Measurements from ENCODE around the gene CCDC40.
A peak's percentile ranks its signal among the peaks of the same experiment; 100 is the strongest.
"Not testable (repeated sequence)": the region's sequence is repeated elsewhere in the genome, so short reads cannot be mapped to it uniquely, and the experiment has no call there.

CCDC40 gene

GRCh38 chr17:80086616-80087015, 50.2 kb downstream of the CCDC40 start:
- DNase-seq: no peak

GRCh38 chr17:80087346-80088265, 51.2 kb downstream of the CCDC40 start:
- DNase-seq: no peak

- no peak for DNase-seq
These were observed 53.3 kb downstream of the CCDC40 start for GRCh38 chr17:80089762-80090161.

- DNase-seq: not testable (repeated sequence)
These were observed 53.7 kb downstream of the CCDC40 start for GRCh38 chr17:80090164-80090563.

GRCh38 chr17:80091376-80091775, 54.9 kb downstream of the CCDC40 start:
- DNase-seq: no peak

GRCh38 chr17:80092959-80093358, 56.5 kb downstream of the CCDC40 start:
- DNase-seq: no peak

GRCh38 chr17:80095038-80095843, 58.8 kb downstream of the CCDC40 start:
- DNase-seq: no peak

- DNase-seq: no peak
These were observed 59.5 kb downstream of the CCDC40 start for GRCh38 chr17:80095844-80096475.

- DNase-seq: no peak
These were observed 60.1 kb downstream of the CCDC40 start for GRCh38 chr17:80096561-80097021.

- no peak for DNase-seq
These were observed 60.7 kb downstream of the CCDC40 start for GRCh38 chr17:80097127-80097621.

GRCh38 chr17:80097844-80098691, 61.6 kb downstream of the CCDC40 start:
- DNase-seq: no peak

GRCh38 chr17:80099291-80100034, 63.0 kb downstream of the CCDC40 start:
- no peak for DNase-seq

- DNase-seq: no peak
These were observed 63.5 kb downstream of the CCDC40 start for GRCh38 chr17:80100035-80100323.

GRCh38 chr17:80101011-80101945, 64.8 kb downstream of the CCDC40 start, which contains the start of gene GAA:
Gene GAA (plus strand): TSS chr17:80101581. CDS start chr17:80104587, 3,006 bp downstream.
- peak; percentile 90 for DNase-seq

- DNase-seq: no peak
These were observed 65.7 kb downstream of the CCDC40 start for GRCh38 chr17:80101946-80102663.

- DNase-seq: no peak
These were observed 66.4 kb downstream of the CCDC40 start for GRCh38 chr17:80102664-80103448.

GRCh38 chr17:80103449-80104085, 67.1 kb downstream of the CCDC40 start:
- DNase-seq: no peak

GRCh38 chr17:80104321-80104955, 68.0 kb downstream of the CCDC40 start:
- no peak for DNase-seq
